ENCODE data around the gene CFAP65. TPM values are rescaled to one million over a fixed set of nuclear protein-coding genes. Genes with fewer than 3 reads are reported as not detected.

Gene CFAP65
- total and polyA plus RNA-seq, 2 of the 13 experiments (the other 11 are each of a cell fraction or from before 2014, with no cell fraction given), result 0.05 TPM; not detected in 1

DNA sequence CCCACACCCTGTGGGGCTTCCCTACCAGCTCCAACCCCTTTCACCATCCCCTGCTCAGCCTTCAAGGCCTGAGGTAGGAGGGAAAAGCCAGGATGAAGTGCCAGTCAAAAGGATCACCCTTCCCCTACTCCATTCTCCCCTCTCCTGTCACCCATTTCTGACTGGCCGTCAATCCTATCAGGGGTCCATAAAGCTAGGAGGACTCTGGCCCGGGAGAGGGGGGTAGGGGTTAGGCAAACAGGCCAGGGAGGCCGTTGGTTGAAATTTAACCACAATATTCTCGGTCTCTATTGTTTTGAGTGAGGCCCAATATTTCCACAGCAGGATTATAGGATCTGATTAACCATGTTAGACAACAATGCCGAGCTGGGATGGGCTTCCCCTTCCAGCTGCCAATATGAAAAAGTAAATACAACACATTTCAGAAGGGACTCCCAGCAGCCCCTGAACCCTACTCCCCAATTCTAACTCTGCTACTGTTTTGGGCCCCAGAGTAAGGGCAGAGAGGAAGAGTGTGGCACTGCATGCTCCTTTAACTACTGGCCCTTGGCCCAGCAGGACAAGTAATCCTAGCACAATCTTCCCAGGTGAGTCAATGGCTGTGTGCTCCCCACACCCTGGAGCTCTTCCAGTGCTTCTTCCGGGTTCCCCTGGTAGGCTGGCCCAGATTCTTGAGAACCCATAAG, 30.0 kb upstream of the CFAP65 start (continued):
- TF ChIP-seq JUNB (CRISPR knock-in tag; IDR thresholded peaks at IDR 0.05; ENCODE audit: borderline replicate concordance) (no peak), ELF1 (CRISPR knock-in tag; IDR thresholded peaks at IDR 0.05) (no peak), ZNF816 (CRISPR knock-in tag; IDR thresholded peaks at IDR 0.05; ENCODE audit: borderline replicate concordance) (peak; percentile 75; the same call in 1 of the 2 replicates), SP1 (IDR thresholded peaks at IDR 0.05) (no peak), SP1 (CRISPR knock-in tag; IDR thresholded peaks at IDR 0.05) (no peak), ZNF543 (CRISPR knock-in tag; IDR thresholded peaks at IDR 0.05) (no peak), ZNF670 (CRISPR knock-in tag; IDR thresholded peaks at IDR 0.05; ENCODE audit: borderline replicate concordance) (0 out of 2 replicates have a peak, but pooled peaks have one; percentile 52), SALL1 (CRISPR knock-in tag; IDR thresholded peaks at IDR 0.05) (peak; percentile 93), IRX3 (CRISPR knock-in tag; IDR thresholded peaks at IDR 0.05; ENCODE audit: borderline replicate concordance, low read depth) (no peak), DPF2 (CRISPR knock-in tag; IDR thresholded peaks at IDR 0.05; ENCODE audit: borderline replicate concordance, low read depth) (peak; percentile 54; the same call in 1 of the 2 replicates), ZSCAN20 (CRISPR knock-in tag; IDR thresholded peaks at IDR 0.05; ENCODE audit: borderline replicate concordance) (no peak), PCBP2 (optimal IDR thresholded peaks at IDR 0.05; ENCODE audit: low read depth, low read length, poor library complexity, severe bottlenecking) (no peak), SOX6 (IDR thresholded peaks at IDR 0.05) (no peak), SOX6 (CRISPR knock-in tag; IDR thresholded peaks at IDR 0.05) (peak; percentile 100), ZBED4 (CRISPR knock-in tag; IDR thresholded peaks at IDR 0.05; ENCODE audit: borderline replicate concordance) (peak; percentile 77; the same call in 1 of the 2 replicates), CENPX (CRISPR knock-in tag; IDR thresholded peaks at IDR 0.05) (no peak), LCORL (IDR thresholded peaks at IDR 0.05) (no peak), LCORL (CRISPR knock-in tag; IDR thresholded peaks at IDR 0.05) (peak; percentile 94), ZNF484 (CRISPR knock-in tag; IDR thresholded peaks at IDR 0.05; ENCODE audit: borderline replicate concordance, low read depth) (no peak), HMG20B (CRISPR knock-in tag; conservative IDR thresholded peaks at IDR 0.05) (peak; percentile 74), XRCC5 (optimal IDR thresholded peaks at IDR 0.05; ENCODE audit: low read length) (no peak), THAP8 (CRISPR knock-in tag; IDR thresholded peaks at IDR 0.05; ENCODE audit: borderline replicate concordance) (no peak)
- TF ChIP-seq, protein P1, sequence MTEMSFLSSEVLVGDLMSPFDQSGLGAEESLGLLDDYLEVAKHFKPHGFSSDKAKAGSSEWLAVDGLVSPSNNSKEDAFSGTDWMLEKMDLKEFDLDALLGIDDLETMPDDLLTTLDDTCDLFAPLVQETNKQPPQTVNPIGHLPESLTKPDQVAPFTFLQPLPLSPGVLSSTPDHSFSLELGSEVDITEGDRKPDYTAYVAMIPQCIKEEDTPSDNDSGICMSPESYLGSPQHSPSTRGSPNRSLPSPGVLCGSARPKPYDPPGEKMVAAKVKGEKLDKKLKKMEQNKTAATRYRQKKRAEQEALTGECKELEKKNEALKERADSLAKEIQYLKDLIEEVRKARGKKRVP (CRISPR knock-in tag; IDR thresholded peaks at IDR 0.05), result no peak
- TF ChIP-seq, protein P2, sequence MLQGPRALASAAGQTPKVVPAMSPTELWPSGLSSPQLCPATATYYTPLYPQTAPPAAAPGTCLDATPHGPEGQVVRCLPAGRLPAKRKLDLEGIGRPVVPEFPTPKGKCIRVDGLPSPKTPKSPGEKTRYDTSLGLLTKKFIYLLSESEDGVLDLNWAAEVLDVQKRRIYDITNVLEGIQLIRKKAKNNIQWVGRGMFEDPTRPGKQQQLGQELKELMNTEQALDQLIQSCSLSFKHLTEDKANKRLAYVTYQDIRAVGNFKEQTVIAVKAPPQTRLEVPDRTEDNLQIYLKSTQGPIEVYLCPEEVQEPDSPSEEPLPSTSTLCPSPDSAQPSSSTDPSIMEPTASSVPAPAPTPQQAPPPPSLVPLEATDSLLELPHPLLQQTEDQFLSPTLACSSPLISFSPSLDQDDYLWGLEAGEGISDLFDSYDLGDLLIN (CRISPR knock-in tag; IDR thresholded peaks at IDR 0.05; ENCODE audit: borderline replicate concordance), result 0 out of 2 replicates have a peak, but pooled peaks have one; percentile 28

Measured in HepG2 (cell line).